ENCODE data around the gene TIAM2. TPM values are rescaled to one million over a fixed set of nuclear protein-coding genes. Genes with fewer than 3 reads are reported as not detected.

Gene TIAM2
- total RNA-seq, 1 donor from 2014 or later: 3.7 TPM

DNA sequence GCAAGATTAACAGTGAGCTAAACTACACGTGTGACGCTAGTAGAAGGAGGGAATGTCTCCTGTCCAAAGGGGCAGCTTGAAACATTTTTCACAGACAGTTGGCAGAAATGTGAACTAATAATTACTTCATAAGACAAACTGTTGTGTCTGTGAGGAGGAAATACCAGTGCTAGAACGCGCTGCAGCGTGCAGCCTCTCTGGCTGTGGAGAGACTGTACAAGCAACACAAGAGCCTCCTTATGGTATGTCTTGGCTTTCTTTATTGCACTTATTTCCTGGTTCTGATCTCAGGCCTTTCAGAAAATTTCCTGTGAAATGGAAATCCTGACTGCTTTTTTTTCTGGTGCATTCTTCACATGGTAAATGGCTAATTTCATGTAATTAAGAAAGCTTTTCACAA is 25.3 kb upstream of the TIAM2 start:
- Histone ChIP-seq H3K27ac (no peak overlapping the region), H3K27me3 (no peaks in the 10 kb centered on the region), H3K4me1 (no peaks in the 10 kb centered on the region), H3K36me3 (no peaks in the 10 kb centered on the region), H3K4me3 (no peak overlapping the region), H3K9me3 (no peaks in the 10 kb centered on the region)
- no peak for DNase-seq (ENCODE audit: low spot score in 2 of 2)
- intact Hi-C loops (cut with DNase I): no loop called here
- TF ChIP-seq, protein P1, sequence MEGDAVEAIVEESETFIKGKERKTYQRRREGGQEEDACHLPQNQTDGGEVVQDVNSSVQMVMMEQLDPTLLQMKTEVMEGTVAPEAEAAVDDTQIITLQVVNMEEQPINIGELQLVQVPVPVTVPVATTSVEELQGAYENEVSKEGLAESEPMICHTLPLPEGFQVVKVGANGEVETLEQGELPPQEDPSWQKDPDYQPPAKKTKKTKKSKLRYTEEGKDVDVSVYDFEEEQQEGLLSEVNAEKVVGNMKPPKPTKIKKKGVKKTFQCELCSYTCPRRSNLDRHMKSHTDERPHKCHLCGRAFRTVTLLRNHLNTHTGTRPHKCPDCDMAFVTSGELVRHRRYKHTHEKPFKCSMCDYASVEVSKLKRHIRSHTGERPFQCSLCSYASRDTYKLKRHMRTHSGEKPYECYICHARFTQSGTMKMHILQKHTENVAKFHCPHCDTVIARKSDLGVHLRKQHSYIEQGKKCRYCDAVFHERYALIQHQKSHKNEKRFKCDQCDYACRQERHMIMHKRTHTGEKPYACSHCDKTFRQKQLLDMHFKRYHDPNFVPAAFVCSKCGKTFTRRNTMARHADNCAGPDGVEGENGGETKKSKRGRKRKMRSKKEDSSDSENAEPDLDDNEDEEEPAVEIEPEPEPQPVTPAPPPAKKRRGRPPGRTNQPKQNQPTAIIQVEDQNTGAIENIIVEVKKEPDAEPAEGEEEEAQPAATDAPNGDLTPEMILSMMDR (IDR thresholded peaks at IDR 0.05): no peak

DNA sequence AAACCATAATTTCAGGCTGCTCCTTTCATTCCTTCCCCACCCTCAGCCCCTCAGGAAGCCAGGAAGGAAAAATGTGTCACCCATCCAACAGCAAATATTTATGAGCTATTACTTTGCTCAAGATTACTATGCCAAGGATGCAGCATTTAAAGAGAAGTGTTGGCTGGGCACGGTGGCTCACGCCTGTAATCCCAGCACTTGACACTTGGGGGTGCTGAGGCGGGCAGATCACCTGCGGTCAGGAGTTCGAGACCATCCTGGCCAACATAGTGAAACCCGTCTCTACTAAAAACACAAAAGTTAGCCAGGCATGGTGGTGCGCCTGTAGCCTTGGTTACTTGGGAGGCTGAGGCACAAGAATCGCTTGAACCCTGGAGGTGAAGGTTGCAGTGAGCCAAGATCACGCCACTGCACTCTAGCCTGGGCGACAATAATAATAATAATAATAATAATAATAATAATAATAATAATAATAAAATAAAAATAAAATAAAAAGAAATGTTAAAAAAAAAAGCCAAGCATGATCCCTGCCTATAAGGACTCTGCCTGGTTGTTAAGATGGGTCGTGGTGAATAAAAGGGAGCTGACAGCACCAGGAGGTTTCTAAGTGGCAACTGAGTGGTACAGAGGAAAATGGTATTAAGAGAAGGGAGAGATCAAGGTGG is 20.5 kb upstream of the TIAM2 start:
- Histone ChIP-seq H3K36me3 (no peaks in the 10 kb centered on the region), H3K27ac (no peak overlapping the region), H3K27me3 (no peaks in the 10 kb centered on the region), H3K9me3 (no peaks in the 10 kb centered on the region), H3K4me1 (no peaks in the 10 kb centered on the region), H3K4me3 (no peak overlapping the region)
- TF ChIP-seq, protein P1 (IDR thresholded peaks at IDR 0.05): no peak
- intact Hi-C loops (cut with DNase I): no loop called here
- no peak for DNase-seq (ENCODE audit: low spot score in 2 of 2)

DNA sequence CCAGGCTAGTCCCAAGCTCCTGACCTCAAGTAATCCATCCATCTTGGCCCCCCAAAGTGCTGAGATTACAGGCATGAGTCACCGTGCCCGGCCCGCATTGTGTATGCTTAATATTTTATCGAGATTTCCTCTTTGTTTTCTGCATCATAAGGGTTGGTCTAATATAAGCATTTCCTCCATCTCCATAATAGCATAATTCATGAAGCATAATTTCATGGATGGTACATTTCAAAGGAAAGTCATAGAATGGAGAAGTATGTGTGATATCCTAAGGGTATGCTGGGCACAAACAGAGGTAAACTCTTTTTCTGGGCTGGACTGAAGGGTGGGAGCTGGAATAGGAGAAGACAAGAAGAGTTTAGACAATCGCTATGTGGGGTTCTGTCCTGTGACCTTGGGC is 17.5 kb upstream of the TIAM2 start:
- Histone ChIP-seq H3K36me3 (no peaks in the 10 kb centered on the region), H3K27me3 (no peaks in the 10 kb centered on the region), H3K4me1 (no peaks in the 10 kb centered on the region), H3K9me3 (no peaks in the 10 kb centered on the region), H3K27ac (no peak overlapping the region), H3K4me3 (no peak overlapping the region)
- no peak for DNase-seq (ENCODE audit: low spot score in 2 of 2)
- TF ChIP-seq, protein P1 (IDR thresholded peaks at IDR 0.05): no peak
- intact Hi-C loops (cut with DNase I): no loop called here

DNA sequence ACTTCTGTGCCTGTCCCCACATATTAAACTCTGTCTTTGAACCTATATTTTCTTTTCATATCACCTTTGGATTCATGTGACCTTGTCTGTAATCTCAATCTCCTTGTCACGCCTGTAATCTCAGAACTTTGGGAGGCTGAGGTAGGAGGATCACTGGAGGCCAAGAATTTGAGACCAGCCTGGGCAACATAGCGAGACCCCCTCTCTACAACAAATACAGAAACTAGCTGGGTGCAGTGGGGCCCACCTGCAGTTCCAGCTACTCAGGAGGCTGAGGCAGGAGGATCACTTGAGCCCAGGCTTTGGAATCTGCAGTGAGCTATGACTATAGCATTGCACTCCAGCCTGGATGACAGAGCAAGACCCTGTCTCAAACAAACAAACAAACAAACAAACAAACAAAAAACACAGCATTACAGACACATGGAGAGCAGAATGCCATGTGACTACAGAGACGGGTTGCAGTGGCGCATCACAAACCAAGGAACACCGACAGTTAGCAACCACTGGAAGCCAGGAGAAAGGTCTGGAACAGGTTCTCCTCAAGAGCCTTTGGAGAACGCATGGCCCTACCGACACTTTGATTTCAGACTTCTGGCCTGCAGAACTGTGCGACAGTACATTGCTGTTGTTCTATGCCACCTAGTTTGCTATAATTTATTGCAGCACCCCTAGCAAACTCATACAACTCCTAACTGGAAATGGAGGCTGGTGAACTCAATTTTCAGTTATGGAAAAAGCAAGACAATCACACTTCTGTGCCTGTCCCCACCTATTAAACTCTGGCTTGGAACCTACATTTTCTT is 14.6 kb upstream of the TIAM2 start:
- H3K27ac ChIP-seq: no peak overlapping the region
- no peaks in the 10 kb centered on the region for H3K27me3 ChIP-seq
- intact Hi-C loops (cut with DNase I): no loop called here
- H3K9me3 ChIP-seq: no peaks in the 10 kb centered on the region
- TF ChIP-seq, protein P1 (IDR thresholded peaks at IDR 0.05): no peak
- no peak overlapping the region for H3K4me3 ChIP-seq
- no peaks in the 10 kb centered on the region for H3K36me3 ChIP-seq
- H3K4me1 ChIP-seq: no peaks in the 10 kb centered on the region
- DNase-seq (ENCODE audit: low spot score in 2 of 2): no peak

DNA sequence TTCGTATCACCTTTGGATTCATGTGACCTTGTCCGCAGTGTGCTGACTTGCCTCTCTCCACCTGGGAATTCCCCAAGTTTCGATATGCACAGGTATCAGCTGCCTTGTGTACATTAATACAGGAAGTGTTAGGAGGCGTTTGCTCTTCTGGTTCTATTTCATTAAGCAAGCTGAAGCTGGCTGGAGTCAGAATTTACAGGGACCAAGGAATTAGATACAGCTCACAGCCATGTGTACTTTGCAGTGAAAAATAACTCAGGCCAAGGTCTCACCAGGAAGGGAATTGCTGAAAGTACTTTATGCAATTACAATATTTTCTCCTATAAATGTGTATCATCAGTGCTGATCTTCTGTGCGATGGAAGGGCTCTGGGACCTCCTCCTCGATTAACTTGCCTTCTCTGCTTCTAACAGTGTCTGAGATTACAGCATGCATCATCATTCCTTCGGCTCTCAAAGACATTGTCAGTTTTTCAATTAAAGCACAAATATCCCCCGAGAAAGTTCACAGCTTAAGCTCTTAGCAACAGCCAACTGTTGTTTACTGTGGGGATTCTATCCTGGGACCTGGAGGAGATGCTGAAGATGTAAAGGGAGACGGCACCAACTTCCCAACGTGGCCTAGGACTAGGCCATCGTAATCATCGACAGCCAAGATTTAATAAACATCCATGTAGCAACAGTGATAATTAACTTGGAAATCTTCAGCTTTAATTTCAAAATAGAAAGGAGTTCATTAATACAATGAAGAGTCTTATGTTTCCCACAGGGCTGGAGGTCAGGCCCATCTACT is 13.8 kb upstream of the TIAM2 start:
- DNase-seq (ENCODE audit: low spot score in 2 of 2): no peak
- no peak overlapping the region for H3K4me3 ChIP-seq
- no peaks in the 10 kb centered on the region for H3K9me3 ChIP-seq
- TF ChIP-seq, protein P1 (IDR thresholded peaks at IDR 0.05): no peak
- intact Hi-C loops (cut with DNase I): no loop called here
- no peaks in the 10 kb centered on the region for H3K27me3 ChIP-seq
- no peak overlapping the region for H3K27ac ChIP-seq
- no peaks in the 10 kb centered on the region for H3K36me3 ChIP-seq
- H3K4me1 ChIP-seq: no peaks in the 10 kb centered on the region

All from ascending aorta (tissue), 2 donors.